Stomach (tissue), 9 donors: ENCODE results near the gene CEP164. TPM values are rescaled to one million over a fixed set of nuclear protein-coding genes. Genes with fewer than 3 reads are reported as not detected.
A peak's percentile ranks its signal among the peaks of the same experiment; 100 is the strongest.

ENCODE experiments used
- DNase-seq, 2 donors: peaks; one replicate each; pipeline versions ENCODE4 v3.0.0 to v3.0.0-alpha.2; 2013 to 2019
- H3K27ac ChIP-seq, 5 donors: fragments of 200-600 bp in 4 of 5; sonication (generic) in 4 of 5; one replicate each; pipeline ENCODE4 v1.5.1; 2013 to 2019; ENCODE audit warnings: mild to moderate bottlenecking in 1 of 5, moderate library complexity in 1 of 5
- H3K27me3 ChIP-seq, 3 donors: fragments of 200-600 bp; sonication (generic); one replicate each; pipeline ENCODE4 v1.5.1; 2017 to 2019; ENCODE audit warnings: mixed run types in 1 of 3
- H3K36me3 ChIP-seq, 4 donors: fragments of 200-600 bp; sonication (generic); 1 replicate in 3 of 4; 2 replicates in 1 of 4; pipeline ENCODE4 v1.5.1; 2016 to 2019
- H3K4me1 ChIP-seq, 4 donors: fragments of 200-600 bp; sonication (generic); one replicate each; pipeline ENCODE4 v1.5.1; 2016 to 2019
- H3K4me3 ChIP-seq, 4 donors: fragments of 200-600 bp; sonication (generic) in 3 of 4; one replicate each; pipeline ENCODE4 v1.5.1; 2016 to 2019; ENCODE audit warnings: mild to moderate bottlenecking in 1 of 4
- H3K9me3 ChIP-seq, 4 donors: fragments of 200-600 bp; sonication (generic); one replicate each; pipeline ENCODE4 v1.5.1; 2016 to 2019
- CTCF ChIP-seq, 7 experiments: fragments of 450-650 bp in 4 of 7; fragments of 200-600 bp in 3 of 7; sonication (generic) in 3 of 7; IDR thresholded peaks; one replicate each; pipeline ENCODE4 v1.5.1; 2016 to 2019; ENCODE audit warnings: antibody characterized with exemption in 7 of 7, control low read depth in 2 of 7, mild to moderate bottlenecking in 1 of 7
- EP300 ChIP-seq: sonication (generic); formaldehyde crosslinking; IDR thresholded peaks from one replicate; pipeline ENCODE4 v1.6.1; 2017; ENCODE audit warnings: antibody characterized with exemption
- POLR2A ChIP-seq, 4 donors: fragments of 450-650 bp; IDR thresholded peaks; one replicate each; pipeline ENCODE4 v1.6.1; 2016; ENCODE audit warnings: antibody characterized with exemption in 4 of 4, control low read depth in 2 of 4, mild to moderate bottlenecking in 1 of 4, moderate library complexity in 1 of 4
- POLR2AphosphoS5 ChIP-seq, 3 donors: sonication (generic); formaldehyde crosslinking; IDR thresholded peaks; one replicate each; pipeline ENCODE4 v1.6.1; 2016; ENCODE audit warnings: antibody characterized with exemption in 3 of 3
- whole genome bisulfite sequencing, 5 donors: extraction: QIAGEN DNeasy Blood & Tissue Kit in 3 of 5; methylation state at CpG; one replicate each; pipeline versions ENCODE4 v1.1.5 to v1.1.7; 2013 to 2018; 5-methylcytosine and 5-hydroxymethylcytosine counted together
- intact Hi-C: fragments of 100-400 bp; cut with DNase I; formaldehyde crosslinking; loops from one replicate; pipeline ENCODE4 v1.15.1; 2023; ENCODE audit warnings: low total_unique reads
- polyA plus RNA-seq, 3 donors: library from polyadenylated mRNA; stranded (reverse); fragments of 200-250 nt; gene quantifications; one replicate each; pipeline ENCODE4 v1.2.3, GENCODE V29; 2013
- total RNA-seq, 5 donors: library from RNA; depleted of rRNA; stranded (reverse); fragments of >200 nt; gene quantifications; one replicate each; pipeline versions ENCODE4 v1.1.0 to v1.2.3, GENCODE V29; 2014 to 2016
- donor health status: healthy with polysubstance abuse.
- donor health status: Bipolar disorder and iron deficiency.
- donor health status: healthy.

The CEP164 gene
- total and polyA plus RNA-seq, 8 donors, result 9.5 to 40.9 (median 16.9) TPM

- H3K9me3 ChIP-seq, result no peaks in the 10 kb centered on the region
- H3K4me1 ChIP-seq, result peaks cover 12 to 23% (median 17%) of the 10 kb centered on the region in 4 donors
- DNase-seq, result peak in 1 of 2 donors; percentile 84
- intact Hi-C loops, result no loop called here
- peaks cover 0 to 11% (median 6%) of the 10 kb centered on the region in 4 donors for H3K36me3 ChIP-seq
- WGBS, 5 donors, result 15 to 32% (median 28%) methylated on average over 15 to 17 of the region's 17 CpGs
- no peaks in the 10 kb centered on the region for H3K27me3 ChIP-seq
- TF ChIP-seq POLR2AphosphoS5 (IDR thresholded peaks at IDR 0.05) (no peak), CTCF (IDR thresholded peaks at IDR 0.05) (no peak), EP300 (no peak), POLR2A (IDR thresholded peaks at IDR 0.05) (no peak)
- H3K27ac ChIP-seq, result peak overlapping the region in 4 of 5 donors; percentile 4 to 18 (median 14)
- H3K4me3 ChIP-seq, result peak overlapping the region in 2 of 4 donors; percentile 12 to 21
Observed at GRCh38 chr11:117300283-117300663, 27.4 kb upstream of the CEP164 start.

GRCh38 chr11:117300773-117301172 is 26.9 kb upstream of the CEP164 start:
- Histone ChIP-seq H3K4me3 (peak overlapping the region in 2 of 4 donors; percentile 12 to 21), H3K4me1 (peaks cover 12 to 23% (median 17%) of the 10 kb centered on the region in 4 donors), H3K27ac (peak overlapping the region in 2 of 5 donors; percentile 14 to 16), H3K36me3 (peaks cover 0 to 6% (median under 1%) of the 10 kb centered on the region in 4 donors), H3K9me3 (no peaks in the 10 kb centered on the region), H3K27me3 (no peaks in the 10 kb centered on the region)
- peak in 1 of 2 donors; percentile 35 for DNase-seq
- no peak for TF ChIP-seq POLR2AphosphoS5 (IDR thresholded peaks at IDR 0.05)
- TF ChIP-seq EP300, result no peak
- TF ChIP-seq CTCF (IDR thresholded peaks at IDR 0.05), result no peak
- no peak for TF ChIP-seq POLR2A (IDR thresholded peaks at IDR 0.05)
- 56 to 81% (median 70%) methylated on average over 5 of the region's 5 CpGs for WGBS, 5 donors
- intact Hi-C loops, result no loop called here

- H3K27me3 ChIP-seq, result no peaks in the 10 kb centered on the region
- no peaks in the 10 kb centered on the region for H3K9me3 ChIP-seq
- H3K36me3 ChIP-seq, result peaks cover 0 to 14% (median 0%) of the 10 kb centered on the region in 4 donors
- TF ChIP-seq EP300 (no peak), POLR2AphosphoS5 (IDR thresholded peaks at IDR 0.05) (no peak), CTCF (IDR thresholded peaks at IDR 0.05) (no peak), POLR2A (IDR thresholded peaks at IDR 0.05) (no peak)
- WGBS, 5 donors, result 83 to 95% (median 90%) methylated on average over 6 to 7 of the region's 7 CpGs
- no peak overlapping the region for H3K4me3 ChIP-seq
- intact Hi-C loops, result no loop called here
- peaks cover 12 to 23% (median 17%) of the 10 kb centered on the region in 4 donors for H3K4me1 ChIP-seq
- no peak overlapping the region for H3K27ac ChIP-seq
- no peak for DNase-seq
Observed at GRCh38 chr11:117302228-117302627, 25.4 kb upstream of the CEP164 start.

- no peaks in the 10 kb centered on the region for H3K27me3 ChIP-seq
- H3K27ac ChIP-seq, result no peak overlapping the region
- no peak for DNase-seq
- H3K36me3 ChIP-seq, result peaks cover 0 to 14% (median 0%) of the 10 kb centered on the region in 4 donors
- intact Hi-C loops, result no loop called here
- H3K4me3 ChIP-seq, result no peak overlapping the region
- 51 to 73% (median 57%) methylated on average over 4 of the region's 4 CpGs for WGBS, 5 donors
- H3K9me3 ChIP-seq, result no peaks in the 10 kb centered on the region
- peaks cover 12 to 23% (median 17%) of the 10 kb centered on the region in 4 donors for H3K4me1 ChIP-seq
- TF ChIP-seq CTCF (IDR thresholded peaks at IDR 0.05), result no peak
- TF ChIP-seq POLR2A (IDR thresholded peaks at IDR 0.05), result no peak
- no peak for TF ChIP-seq EP300
- TF ChIP-seq POLR2AphosphoS5 (IDR thresholded peaks at IDR 0.05), result no peak
Observed at GRCh38 chr11:117303101-117303500, 24.6 kb upstream of the CEP164 start.
